ENCODE data around the gene DUSP22. TPM values are rescaled to one million over a fixed set of nuclear protein-coding genes. Genes with fewer than 3 reads are reported as not detected.

DUSP22 gene
- polyA plus RNA-seq, 4 donors, result 18.8 to 40.0 (median 29.1) TPM

GRCh38 chr6:337805-338368, 45.6 kb downstream of the DUSP22 start:
- FAIRE-seq, result no peak
- H3K27ac ChIP-seq (ENCODE audit: low read depth in 1 of 3, low read length in 2 of 3), result no peak overlapping the region
- DNase-seq, result no peak

GRCh38 chr6:338815-339262, 46.6 kb downstream of the DUSP22 start:
- WGBS, 3 donors, result 53 to 65% (median 59%) methylated on average over 4 of the region's 4 CpGs
- H3K36me3 ChIP-seq (ENCODE audit: control insufficient read depth in 3 of 3, insufficient read depth in 2 of 3, low read depth in 1 of 3, low read length in 3 of 3), result peaks cover 0 to 24% (median 0%) of the 10 kb centered on the region in 3 donors
- no peak for FAIRE-seq
- no peak overlapping the region for H3K4me3 ChIP-seq (ENCODE audit: low read depth in 1 of 3, low read length in 3 of 3)
- H3K9me3 ChIP-seq (ENCODE audit: control insufficient read depth in 2 of 2, insufficient read depth in 1 of 2, low read depth in 1 of 2, low read length in 1 of 2), result peaks cover 1 to 6% of the 10 kb centered on the region in 2 donors
- no peaks in the 10 kb centered on the region for H3K27me3 ChIP-seq (ENCODE audit: control insufficient read depth in 3 of 3, insufficient read depth in 3 of 3, low read length in 3 of 3)
- peaks cover 0 to 5% (median 0%) of the 10 kb centered on the region in 3 donors for H3K4me1 ChIP-seq (ENCODE audit: control insufficient read depth in 3 of 3, insufficient read depth in 2 of 3, low read depth in 1 of 3, low read length in 2 of 3)
- H3K27ac ChIP-seq (ENCODE audit: low read depth in 1 of 3, low read length in 2 of 3), result no peak overlapping the region
- DNase-seq, result peak in 1 of 2 donors; percentile 38

More at GRCh38 chr6:337805-338368, 45.6 kb downstream of the DUSP22 start:
- Histone ChIP-seq H3K36me3 (ENCODE audit: control insufficient read depth in 3 of 3, insufficient read depth in 2 of 3, low read depth in 1 of 3, low read length in 3 of 3) (peaks cover 0 to 24% (median 0%) of the 10 kb centered on the region in 3 donors), H3K4me1 (ENCODE audit: control insufficient read depth in 3 of 3, insufficient read depth in 2 of 3, low read depth in 1 of 3, low read length in 2 of 3) (peaks cover 0 to 5% (median 0%) of the 10 kb centered on the region in 3 donors), H3K9me3 (ENCODE audit: control insufficient read depth in 2 of 2, insufficient read depth in 1 of 2, low read depth in 1 of 2, low read length in 1 of 2) (peaks cover 1 to 3% of the 10 kb centered on the region in 2 donors), H3K4me3 (ENCODE audit: low read depth in 1 of 3, low read length in 3 of 3) (no peak overlapping the region), H3K27me3 (ENCODE audit: control insufficient read depth in 3 of 3, insufficient read depth in 3 of 3, low read length in 3 of 3) (no peaks in the 10 kb centered on the region)
- 65 to 72% (median 66%) methylated on average over 10 of the region's 10 CpGs for WGBS, 3 donors

- peak in 1 of 2 donors; percentile 31 for DNase-seq
- Histone ChIP-seq H3K27ac (ENCODE audit: low read depth in 1 of 3, low read length in 2 of 3) (no peak overlapping the region), H3K9me3 (ENCODE audit: control insufficient read depth in 2 of 2, insufficient read depth in 1 of 2, low read depth in 1 of 2, low read length in 1 of 2) (peaks cover 1 to 6% of the 10 kb centered on the region in 2 donors), H3K36me3 (ENCODE audit: control insufficient read depth in 3 of 3, insufficient read depth in 2 of 3, low read depth in 1 of 3, low read length in 3 of 3) (peaks cover 0 to 24% (median 0%) of the 10 kb centered on the region in 3 donors), H3K27me3 (ENCODE audit: control insufficient read depth in 3 of 3, insufficient read depth in 3 of 3, low read length in 3 of 3) (no peaks in the 10 kb centered on the region), H3K4me1 (ENCODE audit: control insufficient read depth in 3 of 3, insufficient read depth in 2 of 3, low read depth in 1 of 3, low read length in 2 of 3) (peaks cover 0 to 5% (median 0%) of the 10 kb centered on the region in 3 donors), H3K4me3 (ENCODE audit: low read depth in 1 of 3, low read length in 3 of 3) (no peak overlapping the region)
- FAIRE-seq, result no peak
- WGBS, 3 donors, result 58 to 70% (median 65%) methylated on average over 5 of the region's 5 CpGs
Measured at GRCh38 chr6:339480-339879, 47.2 kb downstream of the DUSP22 start.

- Histone ChIP-seq H3K27me3 (ENCODE audit: control insufficient read depth in 3 of 3, insufficient read depth in 3 of 3, low read length in 3 of 3) (no peaks in the 10 kb centered on the region), H3K36me3 (ENCODE audit: control insufficient read depth in 3 of 3, insufficient read depth in 2 of 3, low read depth in 1 of 3, low read length in 3 of 3) (peaks cover 0 to 24% (median 0%) of the 10 kb centered on the region in 3 donors), H3K4me1 (ENCODE audit: control insufficient read depth in 3 of 3, insufficient read depth in 2 of 3, low read depth in 1 of 3, low read length in 2 of 3) (peaks cover 0 to 5% (median 0%) of the 10 kb centered on the region in 3 donors), H3K27ac (ENCODE audit: low read depth in 1 of 3, low read length in 2 of 3) (peak overlapping the region in 1 of 3 donors; percentile 17), H3K9me3 (ENCODE audit: control insufficient read depth in 2 of 2, insufficient read depth in 1 of 2, low read depth in 1 of 2, low read length in 1 of 2) (peaks cover 1 to 6% of the 10 kb centered on the region in 2 donors), H3K4me3 (ENCODE audit: low read depth in 1 of 3, low read length in 3 of 3) (no peak overlapping the region)
- FAIRE-seq, result no peak
- 73 to 81% (median 79%) methylated on average over 6 of the region's 6 CpGs for WGBS, 3 donors
- no peak for DNase-seq
Measured at GRCh38 chr6:340186-340955, 48.1 kb downstream of the DUSP22 start.

GRCh38 chr6:340991-341827, 48.9 kb downstream of the DUSP22 start:
- DNase-seq (no peak), FAIRE-seq (no peak)
- 90 to 96% (median 93%) methylated on average over 33 of the region's 33 CpGs for WGBS, 3 donors
- Histone ChIP-seq H3K4me1 (ENCODE audit: control insufficient read depth in 3 of 3, insufficient read depth in 2 of 3, low read depth in 1 of 3, low read length in 2 of 3) (peaks cover 0 to 5% (median 0%) of the 10 kb centered on the region in 3 donors), H3K4me3 (ENCODE audit: low read depth in 1 of 3, low read length in 3 of 3) (no peak overlapping the region), H3K36me3 (ENCODE audit: control insufficient read depth in 3 of 3, insufficient read depth in 2 of 3, low read depth in 1 of 3, low read length in 3 of 3) (peaks cover 0 to 22% (median 0%) of the 10 kb centered on the region in 3 donors), H3K27ac (ENCODE audit: low read depth in 1 of 3, low read length in 2 of 3) (peak overlapping the region in 1 of 3 donors; percentile 42), H3K9me3 (ENCODE audit: control insufficient read depth in 2 of 2, insufficient read depth in 1 of 2, low read depth in 1 of 2, low read length in 1 of 2) (peaks cover 1 to 6% of the 10 kb centered on the region in 2 donors), H3K27me3 (ENCODE audit: control insufficient read depth in 3 of 3, insufficient read depth in 3 of 3, low read length in 3 of 3) (no peaks in the 10 kb centered on the region)

- WGBS, 3 donors, result 67 to 77% (median 73%) methylated on average over 16 of the region's 16 CpGs
- DNase-seq (no peak), FAIRE-seq (no peak)
- Histone ChIP-seq H3K4me3 (ENCODE audit: low read depth in 1 of 3, low read length in 3 of 3) (no peak overlapping the region), H3K27ac (ENCODE audit: low read depth in 1 of 3, low read length in 2 of 3) (peak overlapping the region in 1 of 3 donors; percentile 50), H3K9me3 (ENCODE audit: control insufficient read depth in 2 of 2, insufficient read depth in 1 of 2, low read depth in 1 of 2, low read length in 1 of 2) (peaks cover 1 to 6% of the 10 kb centered on the region in 2 donors), H3K36me3 (ENCODE audit: control insufficient read depth in 3 of 3, insufficient read depth in 2 of 3, low read depth in 1 of 3, low read length in 3 of 3) (peaks cover 0 to 19% (median 0%) of the 10 kb centered on the region in 3 donors), H3K4me1 (ENCODE audit: control insufficient read depth in 3 of 3, insufficient read depth in 2 of 3, low read depth in 1 of 3, low read length in 2 of 3) (peaks cover 0 to 5% (median 0%) of the 10 kb centered on the region in 3 donors), H3K27me3 (ENCODE audit: control insufficient read depth in 3 of 3, insufficient read depth in 3 of 3, low read length in 3 of 3) (no peaks in the 10 kb centered on the region)
Measured at GRCh38 chr6:341914-342831, 49.9 kb downstream of the DUSP22 start.

GRCh38 chr6:342832-343179, 50.5 kb downstream of the DUSP22 start:
- H3K9me3 ChIP-seq (ENCODE audit: control insufficient read depth in 2 of 2, insufficient read depth in 1 of 2, low read depth in 1 of 2, low read length in 1 of 2), result peaks cover 1 to 6% of the 10 kb centered on the region in 2 donors
- peaks cover 0 to 22% (median 0%) of the 10 kb centered on the region in 3 donors for H3K36me3 ChIP-seq (ENCODE audit: control insufficient read depth in 3 of 3, insufficient read depth in 2 of 3, low read depth in 1 of 3, low read length in 3 of 3)
- no peak for DNase-seq
- H3K27me3 ChIP-seq (ENCODE audit: control insufficient read depth in 3 of 3, insufficient read depth in 3 of 3, low read length in 3 of 3), result no peaks in the 10 kb centered on the region
- no peak overlapping the region for H3K4me3 ChIP-seq (ENCODE audit: low read depth in 1 of 3, low read length in 3 of 3)
- H3K27ac ChIP-seq (ENCODE audit: low read depth in 1 of 3, low read length in 2 of 3), result peak overlapping the region in 1 of 3 donors; percentile 50
- H3K4me1 ChIP-seq (ENCODE audit: control insufficient read depth in 3 of 3, insufficient read depth in 2 of 3, low read depth in 1 of 3, low read length in 2 of 3), result peaks cover 0 to 5% (median 0%) of the 10 kb centered on the region in 3 donors
- FAIRE-seq, result no peak
- WGBS, 3 donors, result 84 to 90% (median 90%) methylated on average over 8 of the region's 8 CpGs

Data from small intestine (tissue), 7 donors.